Sigmoid colon (tissue), 4 donors: ENCODE results near the gene ALDH1L2.

ENCODE experiments used
- EP300 ChIP-seq, 4 donors: sonication (generic); formaldehyde crosslinking; IDR thresholded peaks; one replicate each; pipeline ENCODE4 v1.6.1; 2017; ENCODE audit warnings: antibody characterized with exemption in 4 of 4
- POLR2A ChIP-seq, 2 donors: fragments of 450-650 bp; IDR thresholded peaks; one replicate each; pipeline ENCODE4 v1.6.1; 2016; ENCODE audit warnings: antibody characterized with exemption in 2 of 2, mild to moderate bottlenecking in 2 of 2, moderate library complexity in 2 of 2
- TF ChIP-seq, protein P1 (sequence below), 4 experiments: fragments of 450-650 bp in 3 of 4; fragments of 200-600 bp in 1 of 4; IDR thresholded peaks; one replicate each; pipeline ENCODE4 v1.5.1; 2016 to 2019; ENCODE audit warnings: antibody characterized with exemption in 4 of 4, mild to moderate bottlenecking in 3 of 4, moderate library complexity in 2 of 4

DNA sequence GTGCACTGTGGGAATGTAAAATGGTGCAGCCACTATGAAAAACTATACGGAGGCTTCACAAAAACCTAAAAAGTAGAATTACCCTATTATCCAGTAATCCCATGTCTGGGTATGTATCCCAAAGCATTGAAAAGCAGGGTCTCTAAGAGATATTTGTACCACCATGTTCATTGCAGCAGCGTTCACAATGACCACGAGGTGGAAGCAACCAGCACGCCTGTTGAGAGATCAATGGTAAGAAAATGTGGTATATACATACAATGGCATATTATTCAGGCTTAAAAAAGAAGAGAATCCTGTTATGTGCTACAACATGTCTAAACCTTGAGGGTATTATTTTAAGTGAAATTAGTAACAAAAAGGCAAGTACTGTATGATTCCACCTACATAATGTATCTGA lies 99.1 kb downstream of the ALDH1L2 start:
- TF ChIP-seq, protein P1, sequence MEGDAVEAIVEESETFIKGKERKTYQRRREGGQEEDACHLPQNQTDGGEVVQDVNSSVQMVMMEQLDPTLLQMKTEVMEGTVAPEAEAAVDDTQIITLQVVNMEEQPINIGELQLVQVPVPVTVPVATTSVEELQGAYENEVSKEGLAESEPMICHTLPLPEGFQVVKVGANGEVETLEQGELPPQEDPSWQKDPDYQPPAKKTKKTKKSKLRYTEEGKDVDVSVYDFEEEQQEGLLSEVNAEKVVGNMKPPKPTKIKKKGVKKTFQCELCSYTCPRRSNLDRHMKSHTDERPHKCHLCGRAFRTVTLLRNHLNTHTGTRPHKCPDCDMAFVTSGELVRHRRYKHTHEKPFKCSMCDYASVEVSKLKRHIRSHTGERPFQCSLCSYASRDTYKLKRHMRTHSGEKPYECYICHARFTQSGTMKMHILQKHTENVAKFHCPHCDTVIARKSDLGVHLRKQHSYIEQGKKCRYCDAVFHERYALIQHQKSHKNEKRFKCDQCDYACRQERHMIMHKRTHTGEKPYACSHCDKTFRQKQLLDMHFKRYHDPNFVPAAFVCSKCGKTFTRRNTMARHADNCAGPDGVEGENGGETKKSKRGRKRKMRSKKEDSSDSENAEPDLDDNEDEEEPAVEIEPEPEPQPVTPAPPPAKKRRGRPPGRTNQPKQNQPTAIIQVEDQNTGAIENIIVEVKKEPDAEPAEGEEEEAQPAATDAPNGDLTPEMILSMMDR (IDR thresholded peaks at IDR 0.05), result no peak
- TF ChIP-seq POLR2A (IDR thresholded peaks at IDR 0.05) (no peak), EP300 (IDR thresholded peaks at IDR 0.05) (no peak)
